H1 (cell line): ENCODE results near the gene AURKB. TPM values are rescaled to one million over a fixed set of nuclear protein-coding genes. Genes with fewer than 3 reads are reported as not detected.

Experiments
- BCL11A ChIP-seq, 2 experiments: IDR thresholded peaks; one replicate each; pipeline ENCODE4 v1.6.1; 2011; ENCODE audit warnings: low read depth in 2 of 2, low read length in 2 of 2, mild to moderate bottlenecking in 2 of 2
- SIX5 ChIP-seq: IDR thresholded peaks from 2 replicates; pipeline ENCODE4 v1.6.1; 2011; ENCODE audit warnings: mild to moderate bottlenecking, low read depth, low read length
- polyA plus RNA-seq, 7 experiments: library from polyadenylated mRNA; depleted of rRNA in 3 of 7; stranded (reverse) in 5 of 7; unstranded in 2 of 7; fragments of >200 nt in 5 of 7; fragments of 200-250 nt in 2 of 7; gene quantifications; 1 replicate in 5 of 7; 2 replicates in 1 of 7; 4 replicates in 1 of 7; pipeline versions ENCODE4 v1.2.1 to v1.2.3, GENCODE V29; 2011 to 2013; ENCODE audit warnings: missing spikeins in 2 of 7, mixed read lengths in 2 of 7
- total RNA-seq: library from RNA; stranded (reverse); fragmentation: NEBNext Ultra II Directional; extraction: Animal tissue kit (Norgen Biotek cat#: 25700); gene quantifications from 2 replicates; pipeline ENCODE4 v1.2.1, GENCODE V29; 2021

The AURKB gene
- total and polyA plus RNA-seq, 2 of the 8 experiments (the other 6 are each of a cell fraction or from before 2014, with no cell fraction given): 102 to 160 TPM

- no peak for TF ChIP-seq BCL11A (IDR thresholded peaks at IDR 0.05; ENCODE audit: low read depth in 2 of 2, low read length in 2 of 2)
- no peak for TF ChIP-seq SIX5
Observed at GRCh38 chr17:8186446-8186786, 24.0 kb downstream of the AURKB start (continued).
